ENCODE data around the gene CNTNAP5. TPM values are rescaled to one million over a fixed set of nuclear protein-coding genes. Genes with fewer than 3 reads are reported as not detected.
A peak's percentile ranks its signal among the peaks of the same experiment; 100 is the strongest.

Gene CNTNAP5
- total RNA-seq, 1 donor from 2014 or later: not detected

DNA sequence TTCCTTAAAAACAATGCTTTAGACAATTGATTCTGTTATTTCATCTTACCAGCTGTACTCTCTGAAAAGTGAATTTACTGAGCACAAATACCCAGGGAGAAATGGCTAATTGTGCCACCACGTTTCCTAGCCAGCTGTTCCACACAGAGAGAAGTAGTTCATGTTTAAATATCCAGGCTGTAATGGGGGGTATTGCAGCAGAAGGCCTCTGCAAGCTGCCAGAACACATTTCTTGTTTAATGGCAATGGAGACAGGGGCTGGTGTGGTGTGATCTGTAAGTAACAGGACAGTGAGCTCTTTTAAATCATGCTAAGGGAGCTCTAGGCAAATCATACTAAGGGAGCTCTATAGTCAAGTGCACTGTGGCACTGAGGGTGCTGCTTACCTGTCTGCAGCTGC is 809.2 kb downstream of the CNTNAP5 start:
- H3K36me3 ChIP-seq (ENCODE audit: control insufficient read depth, insufficient read depth, low read length): no peaks in the 10 kb centered on the region
- TF ChIP-seq, protein P1, sequence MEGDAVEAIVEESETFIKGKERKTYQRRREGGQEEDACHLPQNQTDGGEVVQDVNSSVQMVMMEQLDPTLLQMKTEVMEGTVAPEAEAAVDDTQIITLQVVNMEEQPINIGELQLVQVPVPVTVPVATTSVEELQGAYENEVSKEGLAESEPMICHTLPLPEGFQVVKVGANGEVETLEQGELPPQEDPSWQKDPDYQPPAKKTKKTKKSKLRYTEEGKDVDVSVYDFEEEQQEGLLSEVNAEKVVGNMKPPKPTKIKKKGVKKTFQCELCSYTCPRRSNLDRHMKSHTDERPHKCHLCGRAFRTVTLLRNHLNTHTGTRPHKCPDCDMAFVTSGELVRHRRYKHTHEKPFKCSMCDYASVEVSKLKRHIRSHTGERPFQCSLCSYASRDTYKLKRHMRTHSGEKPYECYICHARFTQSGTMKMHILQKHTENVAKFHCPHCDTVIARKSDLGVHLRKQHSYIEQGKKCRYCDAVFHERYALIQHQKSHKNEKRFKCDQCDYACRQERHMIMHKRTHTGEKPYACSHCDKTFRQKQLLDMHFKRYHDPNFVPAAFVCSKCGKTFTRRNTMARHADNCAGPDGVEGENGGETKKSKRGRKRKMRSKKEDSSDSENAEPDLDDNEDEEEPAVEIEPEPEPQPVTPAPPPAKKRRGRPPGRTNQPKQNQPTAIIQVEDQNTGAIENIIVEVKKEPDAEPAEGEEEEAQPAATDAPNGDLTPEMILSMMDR (IDR thresholded peaks at IDR 0.05; ENCODE audit: insufficient read depth, low read length, severe bottlenecking): no peak
- no peaks in the 10 kb centered on the region for H3K27me3 ChIP-seq (ENCODE audit: control insufficient read depth, insufficient read depth, low read length)
- DNase-seq (ENCODE audit: low read depth): no peak
- no peak for FAIRE-seq
- no peak overlapping the region for H3K4me3 ChIP-seq (ENCODE audit: low read depth, low read length)

DNA sequence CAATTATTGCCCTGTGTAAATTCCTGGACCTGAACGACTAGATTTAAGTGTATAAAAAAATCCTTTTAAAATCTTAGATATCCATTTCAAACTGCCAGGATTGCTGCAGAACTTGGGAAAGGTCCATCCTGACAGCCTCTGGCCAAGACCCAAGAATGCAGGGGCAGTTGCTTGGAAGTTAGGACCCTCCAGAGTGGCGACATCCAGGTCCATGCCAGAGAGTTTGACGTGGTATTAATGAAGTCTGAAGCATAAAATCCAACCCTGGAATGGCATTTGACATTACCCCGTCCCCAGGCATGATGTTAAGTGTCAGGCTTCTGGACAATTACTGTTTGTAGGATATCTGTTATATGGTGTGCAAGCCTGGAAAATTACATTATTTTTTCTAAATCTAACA is 810.2 kb downstream of the CNTNAP5 start:
- FAIRE-seq: no peak
- TF ChIP-seq, protein P1 (IDR thresholded peaks at IDR 0.05; ENCODE audit: insufficient read depth, low read length, severe bottlenecking): no peak
- no peak for DNase-seq (ENCODE audit: low read depth)
- no peaks in the 10 kb centered on the region for H3K36me3 ChIP-seq (ENCODE audit: control insufficient read depth, insufficient read depth, low read length)
- H3K27me3 ChIP-seq (ENCODE audit: control insufficient read depth, insufficient read depth, low read length): no peaks in the 10 kb centered on the region
- no peak overlapping the region for H3K4me3 ChIP-seq (ENCODE audit: low read depth, low read length)

DNA sequence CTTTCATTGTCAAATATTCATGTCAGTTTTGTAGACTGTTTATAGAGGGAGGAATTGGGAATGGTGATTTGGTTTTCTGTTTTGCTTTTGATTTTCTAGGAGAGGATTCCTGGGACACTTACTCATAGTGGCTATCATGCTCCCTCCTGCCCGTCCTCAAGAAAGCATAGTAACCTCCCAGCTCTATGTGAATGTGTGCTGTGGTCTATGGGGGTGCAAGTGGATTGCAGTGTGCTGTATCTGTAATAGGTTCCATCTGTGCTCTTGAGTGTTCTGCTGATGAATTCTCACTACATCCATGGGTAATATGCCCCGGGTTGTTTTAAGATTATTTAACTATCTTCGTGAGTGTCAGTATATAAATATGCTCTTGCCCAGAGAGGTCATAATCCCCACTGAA is 811.3 kb downstream of the CNTNAP5 start:
- H3K27me3 ChIP-seq (ENCODE audit: control insufficient read depth, insufficient read depth, low read length): no peaks in the 10 kb centered on the region
- FAIRE-seq (no peak), DNase-seq (ENCODE audit: low read depth) (peak; percentile 18)
- H3K36me3 ChIP-seq (ENCODE audit: control insufficient read depth, insufficient read depth, low read length): no peaks in the 10 kb centered on the region
- TF ChIP-seq, protein P1 (IDR thresholded peaks at IDR 0.05; ENCODE audit: insufficient read depth, low read length, severe bottlenecking): no peak
- H3K4me3 ChIP-seq (ENCODE audit: low read depth, low read length): no peak overlapping the region

DNA sequence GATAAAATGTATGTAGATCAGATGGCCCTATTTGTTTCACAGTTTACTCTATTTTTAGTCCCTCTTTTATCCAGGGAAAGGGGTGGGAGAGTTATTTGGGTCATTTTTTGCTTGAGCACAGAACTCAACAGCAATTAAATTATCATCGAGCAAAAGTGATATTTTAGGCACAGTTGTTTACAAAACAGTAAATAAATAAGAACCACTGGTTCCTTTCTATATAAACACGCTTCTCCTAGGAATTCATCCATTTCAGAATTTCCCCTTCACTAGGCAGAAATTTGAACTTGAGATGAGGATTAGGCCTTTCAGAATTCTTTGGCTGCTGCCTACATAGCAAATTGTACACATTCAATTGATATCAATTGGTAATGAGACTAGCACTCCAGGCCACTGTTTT is 812.4 kb downstream of the CNTNAP5 start:
- FAIRE-seq: no peak
- TF ChIP-seq, protein P1 (IDR thresholded peaks at IDR 0.05; ENCODE audit: insufficient read depth, low read length, severe bottlenecking): no peak

DNA sequence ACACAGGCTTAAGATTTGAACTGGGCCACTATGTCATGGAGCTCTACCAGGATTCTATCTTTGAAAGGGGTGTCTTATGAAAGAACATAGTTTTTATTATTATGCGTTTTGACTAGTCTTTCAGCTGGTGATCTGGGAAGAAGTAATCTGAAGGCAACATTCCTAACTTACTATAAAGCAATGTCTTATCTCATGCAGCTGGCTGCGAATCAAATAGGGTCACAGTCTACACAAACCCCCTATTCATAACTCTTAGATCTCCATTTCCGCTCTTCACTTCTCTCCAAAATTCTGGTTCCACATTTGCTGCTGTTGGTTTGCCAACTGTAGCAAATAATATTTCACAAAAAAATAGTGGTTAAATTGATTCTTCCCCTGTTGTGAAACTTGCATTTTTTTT is 813.3 kb downstream of the CNTNAP5 start:
- no peak for DNase-seq (ENCODE audit: low read depth)
- Histone ChIP-seq H3K27me3 (ENCODE audit: control insufficient read depth, insufficient read depth, low read length) (no peaks in the 10 kb centered on the region), H3K36me3 (ENCODE audit: control insufficient read depth, insufficient read depth, low read length) (no peaks in the 10 kb centered on the region), H3K4me3 (ENCODE audit: low read depth, low read length) (no peak overlapping the region)
- TF ChIP-seq, protein P1 (IDR thresholded peaks at IDR 0.05; ENCODE audit: insufficient read depth, low read length, severe bottlenecking): no peak
- no peak for FAIRE-seq

More for the DNA sequence above, 812.4 kb downstream of the CNTNAP5 start:
- no peak for DNase-seq (ENCODE audit: low read depth)
- Histone ChIP-seq H3K27me3 (ENCODE audit: control insufficient read depth, insufficient read depth, low read length) (no peaks in the 10 kb centered on the region), H3K4me3 (ENCODE audit: low read depth, low read length) (no peak overlapping the region), H3K36me3 (ENCODE audit: control insufficient read depth, insufficient read depth, low read length) (no peaks in the 10 kb centered on the region)

DNA sequence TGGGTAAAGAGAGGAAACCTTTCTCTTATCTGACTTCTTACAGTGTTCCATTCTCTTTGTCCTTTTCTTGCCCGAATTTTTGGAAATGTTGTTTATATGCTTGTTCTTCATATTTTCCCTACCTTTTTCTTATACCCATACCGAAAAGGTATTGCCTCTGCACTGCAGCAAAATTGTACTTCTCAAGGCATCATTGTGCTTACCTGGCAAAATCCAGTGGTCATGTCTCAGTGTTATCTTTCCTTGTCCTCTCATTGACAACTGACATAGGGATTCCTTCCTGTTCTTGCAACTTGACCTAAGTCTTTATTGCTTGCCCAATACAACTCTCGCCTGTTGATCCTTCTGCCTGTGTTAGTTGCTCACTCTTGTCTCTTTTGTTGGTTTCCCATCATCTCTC is 842.2 kb downstream of the CNTNAP5 start:
- no peaks in the 10 kb centered on the region for H3K27me3 ChIP-seq (ENCODE audit: control insufficient read depth, insufficient read depth, low read length)
- H3K4me3 ChIP-seq (ENCODE audit: low read depth, low read length): no peak overlapping the region
- no peak for DNase-seq (ENCODE audit: low read depth)
- H3K36me3 ChIP-seq (ENCODE audit: control insufficient read depth, insufficient read depth, low read length): no peaks in the 10 kb centered on the region
- FAIRE-seq: no peak
- TF ChIP-seq, protein P1 (IDR thresholded peaks at IDR 0.05; ENCODE audit: insufficient read depth, low read length, severe bottlenecking): no peak

All from bronchial epithelial cell (primary cell).